Activated T-cell treated with anti-CD3 and anti-CD28 coated beads, Interleukin-2, amount 50 U/mL, for 72 hours (primary cell): ENCODE results near the gene XIAP. TPM values are rescaled to one million over a fixed set of nuclear protein-coding genes. Genes with fewer than 3 reads are reported as not detected.
"Not testable (repeated sequence)": the region's sequence is repeated elsewhere in the genome, so short reads cannot be mapped to it uniquely, and the experiment has no call there.

ENCODE experiments used
- ATAC-seq, 2 donors: fragments of 150-1000 bp; cut with Tn5 transposase; replicated peaks in 1 of 2; 2 replicates each; pipeline ENCODE4 v1.10.0; 2021; ENCODE audit warnings: moderate library complexity in 2 of 2, mild to moderate bottlenecking in 1 of 2
- DNase-seq, 2 donors: peaks; one replicate each; pipeline ENCODE4 v3.0.0; 2021 to 2022; ENCODE audit warnings: mixed read lengths in 1 of 2
- H3K27ac Mint-ChIP-seq: one replicate; pipeline ENCODE4 v1.8.0; 2022; ENCODE audit warnings: mild to moderate bottlenecking, moderate library complexity, mixed read lengths
- H3K27me3 Mint-ChIP-seq: one replicate; pipeline ENCODE4 v1.8.0; 2022; ENCODE audit warnings: low read depth, mixed read lengths
- H3K36me3 Mint-ChIP-seq, 2 donors: one replicate each; pipeline ENCODE4 v1.8.0; 2022; ENCODE audit warnings: mixed read lengths in 2 of 2, mild to moderate bottlenecking in 1 of 2; ENCODE audit not compliant: insufficient read depth in 2 of 2
- H3K4me1 Mint-ChIP-seq: one replicate; pipeline ENCODE4 v1.8.0; 2022; ENCODE audit warnings: low read depth, mixed read lengths
- H3K4me3 Mint-ChIP-seq, 2 donors: one replicate each; pipeline ENCODE4 v1.8.0; 2022; ENCODE audit warnings: mild to moderate bottlenecking in 2 of 2, mixed read lengths in 2 of 2, moderate library complexity in 2 of 2
- H3K9me3 Mint-ChIP-seq, 2 donors: one replicate each; pipeline ENCODE4 v1.8.0; 2022; ENCODE audit warnings: mixed read lengths in 2 of 2
- total RNA-seq, 2 donors: library from RNA; stranded (reverse); gene quantifications; one replicate each; pipeline ENCODE4 v1.2.3, GENCODE V29; 2022

XIAP gene
- 10 to 100 TPM; 35.1 to 41.4 TPM for total RNA-seq

DNA sequence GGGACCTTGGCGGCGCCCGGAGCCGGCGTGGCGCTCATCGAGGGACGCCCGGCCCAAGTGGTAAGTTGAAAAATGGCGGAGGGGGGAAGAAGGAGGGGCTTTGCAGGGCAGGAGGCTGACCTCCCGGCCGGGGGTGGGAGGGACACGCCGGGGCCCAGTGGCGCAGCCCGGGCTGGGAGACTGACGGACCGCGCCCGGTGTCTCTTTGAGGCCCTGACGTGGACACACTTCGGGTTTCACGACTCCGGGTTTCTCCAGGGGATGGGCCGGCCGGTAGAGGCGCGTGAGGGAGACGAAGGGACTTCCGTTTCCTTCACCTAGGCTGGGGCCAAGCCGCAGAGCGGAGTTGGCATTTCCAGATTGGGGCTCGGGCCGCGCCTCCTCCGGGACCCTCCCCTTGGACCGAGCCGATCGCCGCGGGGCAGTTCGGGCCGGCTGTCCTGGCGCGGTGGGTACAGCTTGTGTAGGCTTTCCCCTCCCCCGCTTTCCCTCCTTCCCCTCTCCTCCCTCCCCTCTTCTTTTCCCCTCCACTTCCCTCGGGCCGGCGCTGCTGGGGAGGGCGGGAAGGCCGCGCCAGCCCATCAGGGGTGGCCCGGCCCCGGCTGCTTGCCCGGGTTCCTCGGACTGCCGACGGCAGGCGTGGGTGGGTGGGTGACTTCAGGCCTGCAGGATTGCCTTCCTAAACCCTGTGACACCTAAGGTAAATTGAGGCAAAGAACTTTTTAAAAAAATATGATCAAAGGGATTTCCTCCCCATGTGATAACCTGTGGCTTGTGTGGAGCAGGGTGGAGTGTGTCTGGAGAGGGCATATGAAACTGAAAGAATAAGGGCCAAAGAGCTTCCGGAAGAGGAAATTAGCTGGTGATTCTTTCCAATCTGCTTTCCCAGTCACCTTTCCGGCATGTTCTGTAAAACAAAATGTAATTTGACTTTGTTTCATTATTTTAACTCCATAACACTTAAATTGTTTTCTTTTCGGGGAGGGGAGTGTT lies at the start of gene XIAP:
XIAP (plus strand) TSS at position 208 of the 993 bp plus-strand sequence. CDS start 25,610 bp downstream, outside the sequence.
- H3K36me3 Mint-ChIP-seq: peaks cover 4% of the 10 kb centered on the region in 2 donors
- DNase-seq (peak; percentile 80 to 82), ATAC-seq (peak; percentile 90 to 91)
- peak within 1 kb of the TSS; percentile 85 to 87 for H3K4me3 Mint-ChIP-seq
- H3K27me3 Mint-ChIP-seq: peaks cover 5% of the 10 kb centered on the region
- H3K27ac Mint-ChIP-seq: peak within 1 kb of the TSS; percentile 98
- peaks cover 24% of the 10 kb centered on the region for H3K4me1 Mint-ChIP-seq
- H3K9me3 Mint-ChIP-seq: no peaks in the 10 kb centered on the region

DNA sequence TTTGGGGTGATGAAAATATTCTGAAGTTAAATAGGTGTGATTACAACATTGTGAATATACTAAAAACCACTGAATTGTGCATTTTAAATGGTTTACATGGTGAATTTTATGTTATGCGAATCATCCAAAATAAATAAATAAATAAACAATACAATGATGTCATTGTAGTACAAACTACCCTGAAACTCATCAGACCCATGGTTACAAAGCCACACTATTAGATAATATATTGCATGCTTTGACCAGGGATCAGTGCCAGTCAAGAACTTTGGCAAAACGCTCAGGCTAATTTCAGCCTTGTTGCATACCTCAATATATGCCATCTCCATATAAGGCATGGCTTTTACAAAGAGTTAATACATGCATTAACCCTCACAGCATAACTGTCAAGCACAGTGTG lies 45.5 kb upstream of the XIAP start:
- Mint-ChIP-seq H3K9me3 (no peaks in the 10 kb centered on the region), H3K4me1 (no peaks in the 10 kb centered on the region)
- no peak for ATAC-seq

DNA sequence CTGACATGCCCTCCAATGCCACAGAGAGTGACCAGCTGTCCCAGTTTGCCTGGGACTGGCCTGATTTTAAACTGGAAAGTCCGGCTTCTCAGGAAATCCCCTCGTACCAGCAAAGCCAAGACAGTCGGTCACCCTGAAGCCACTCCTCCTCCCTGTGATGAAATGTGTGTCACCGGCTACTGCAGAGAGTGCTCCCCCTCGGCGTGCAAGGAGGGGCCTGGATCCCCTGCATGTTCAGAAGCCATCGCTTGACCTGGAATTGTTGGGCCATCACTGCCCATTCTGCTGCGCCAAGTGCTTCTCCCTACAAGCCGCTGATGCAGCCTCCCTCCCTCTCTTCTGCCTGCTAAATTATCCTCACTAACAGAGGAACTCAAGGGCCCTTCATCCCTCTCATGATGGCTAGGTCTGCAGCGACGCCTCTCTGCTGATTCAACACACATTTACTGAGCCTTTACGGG lies 44.9 kb upstream of the XIAP start:
- not testable (repeated sequence) for H3K27ac Mint-ChIP-seq, ATAC-seq, H3K4me1 Mint-ChIP-seq, H3K27me3 Mint-ChIP-seq, H3K9me3 Mint-ChIP-seq, H3K36me3 Mint-ChIP-seq, DNase-seq, H3K4me3 Mint-ChIP-seq

More for the DNA sequence above, 45.5 kb upstream of the XIAP start:
- Mint-ChIP-seq H3K27me3 (no peaks in the 10 kb centered on the region), H3K4me3 (no peak overlapping the region), H3K27ac (no peak overlapping the region), H3K36me3 (no peaks in the 10 kb centered on the region)
- no peak for DNase-seq

DNA sequence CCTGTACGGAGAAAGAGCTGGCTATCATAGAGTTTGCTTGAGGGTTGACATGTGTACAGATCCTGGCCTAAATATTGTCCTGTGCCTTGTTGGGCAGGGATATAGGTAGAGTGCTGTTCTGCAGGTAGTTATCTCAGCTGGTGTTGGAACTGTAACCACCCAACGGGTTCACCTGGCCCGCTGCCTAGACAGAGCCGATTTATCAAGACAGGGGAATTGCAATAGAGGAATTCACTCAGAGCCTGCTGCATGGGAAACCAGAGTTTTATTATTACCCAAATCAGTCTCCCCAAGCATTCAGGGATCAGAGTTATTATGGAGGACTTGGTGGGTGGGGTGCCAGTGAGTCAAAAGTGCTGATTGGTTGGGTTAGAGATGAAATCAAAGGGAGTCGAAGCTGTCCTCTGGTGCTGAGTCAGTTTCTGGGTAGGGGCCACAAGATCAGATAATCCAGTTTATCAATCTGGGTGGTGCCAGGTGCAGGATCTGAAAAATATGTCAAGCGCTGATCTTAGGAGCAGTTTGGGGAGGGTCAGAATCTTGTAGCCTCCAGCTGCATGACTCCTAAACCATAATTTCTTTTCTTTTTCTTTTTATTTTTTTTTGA lies 42.5 kb upstream of the XIAP start:
- Mint-ChIP-seq H3K27me3 (no peaks in the 10 kb centered on the region), H3K4me1 (no peaks in the 10 kb centered on the region), H3K9me3 (no peaks in the 10 kb centered on the region), H3K27ac (no peak overlapping the region), H3K36me3 (no peaks in the 10 kb centered on the region), H3K4me3 (no peak overlapping the region)
- no peak for ATAC-seq
- DNase-seq: no peak

DNA sequence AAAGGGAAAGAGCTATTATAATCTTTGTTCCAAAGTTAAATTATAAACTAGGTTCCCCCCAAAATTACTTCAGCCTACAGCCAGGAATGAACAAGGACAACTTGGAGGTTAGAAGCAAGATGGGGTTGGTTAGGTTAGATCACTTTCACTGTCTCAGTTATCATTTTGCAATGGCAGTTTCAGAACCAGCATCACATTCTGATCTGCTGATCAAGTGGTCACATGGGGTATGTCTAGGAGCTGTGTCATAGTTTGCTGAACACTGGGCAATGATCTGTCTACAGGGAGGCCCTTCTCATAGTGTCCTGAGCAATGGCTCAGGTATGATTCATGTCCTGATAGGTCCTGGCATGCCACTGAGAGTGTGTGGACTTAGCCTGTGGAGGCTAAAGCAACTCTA lies 41.6 kb upstream of the XIAP start:
- H3K27ac Mint-ChIP-seq: no peak overlapping the region
- H3K27me3 Mint-ChIP-seq: no peaks in the 10 kb centered on the region
- no peaks in the 10 kb centered on the region for H3K36me3 Mint-ChIP-seq
- no peaks in the 10 kb centered on the region for H3K9me3 Mint-ChIP-seq
- ATAC-seq (peak; percentile 65 to 78), DNase-seq (no peak)
- no peaks in the 10 kb centered on the region for H3K4me1 Mint-ChIP-seq
- no peak overlapping the region for H3K4me3 Mint-ChIP-seq

DNA sequence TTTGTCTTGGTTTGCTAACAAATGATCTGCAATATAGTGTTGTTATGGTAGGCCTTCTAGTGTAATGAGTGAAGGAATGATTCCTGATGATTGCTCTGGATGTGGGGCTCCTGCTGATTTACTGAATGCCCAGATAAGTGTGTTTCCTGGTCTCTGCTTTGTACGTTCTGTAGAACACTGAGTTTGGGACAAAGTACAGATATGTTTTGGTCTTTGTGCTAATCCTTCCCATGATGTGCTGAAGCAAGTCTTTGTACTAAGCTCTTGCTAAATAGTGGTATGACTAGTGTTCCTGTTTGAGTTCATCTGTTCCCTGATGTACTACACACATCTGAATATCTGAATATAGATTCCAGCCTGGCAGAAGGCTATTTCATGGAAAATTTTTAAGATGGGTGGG lies 36.9 kb upstream of the XIAP start:
- no peaks in the 10 kb centered on the region for H3K9me3 Mint-ChIP-seq
- H3K4me3 Mint-ChIP-seq: no peak overlapping the region
- H3K4me1 Mint-ChIP-seq: no peaks in the 10 kb centered on the region
- peaks cover 5% of the 10 kb centered on the region for H3K27me3 Mint-ChIP-seq
- no peak overlapping the region for H3K27ac Mint-ChIP-seq
- DNase-seq: no peak
- ATAC-seq: no peak
- H3K36me3 Mint-ChIP-seq: no peaks in the 10 kb centered on the region

- Mint-ChIP-seq H3K27me3 (peaks cover 31% of the 10 kb centered on the region), H3K36me3 (no peaks in the 10 kb centered on the region), H3K4me1 (no peaks in the 10 kb centered on the region), H3K4me3 (no peak overlapping the region), H3K27ac (no peak overlapping the region), H3K9me3 (no peaks in the 10 kb centered on the region)
- DNase-seq (peak in 1 of 2 donors; percentile 12), ATAC-seq (peak; percentile 57 to 68)
Observed at GRCh38 chrX:123830309-123830708, 29.5 kb upstream of the XIAP start.

DNA sequence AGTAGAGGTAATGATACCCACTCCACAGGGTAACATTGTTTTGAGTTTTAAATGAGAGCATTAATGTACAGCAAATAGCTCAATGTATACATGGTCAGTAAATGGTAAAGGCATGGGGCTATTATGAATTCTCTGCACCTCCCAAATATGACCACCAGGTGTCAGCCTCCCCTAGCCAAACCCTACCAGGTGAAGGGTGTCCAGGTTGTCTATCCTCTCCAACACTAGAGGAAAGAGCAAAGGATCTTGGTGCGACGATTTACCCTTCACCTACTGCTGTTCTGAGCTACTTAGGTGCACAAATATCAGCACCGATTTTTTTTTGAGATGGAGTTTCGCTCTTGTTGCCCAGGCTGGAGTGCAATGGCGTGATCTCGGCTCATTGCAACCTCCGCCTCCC lies 26.5 kb upstream of the XIAP start:
- ATAC-seq (peak; percentile 63 to 68), DNase-seq (peak; percentile 57 to 63)
- Mint-ChIP-seq H3K4me1 (peaks cover 10% of the 10 kb centered on the region), H3K27ac (no peak overlapping the region), H3K4me3 (no peak overlapping the region), H3K9me3 (no peaks in the 10 kb centered on the region), H3K27me3 (peaks cover 31% of the 10 kb centered on the region), H3K36me3 (no peaks in the 10 kb centered on the region)

GRCh38 chrX:123834116-123834515 lies 25.7 kb upstream of the XIAP start:
- Mint-ChIP-seq H3K4me3 (no peak overlapping the region), H3K36me3 (no peaks in the 10 kb centered on the region), H3K27me3 (peaks cover 31% of the 10 kb centered on the region), H3K9me3 (no peaks in the 10 kb centered on the region), H3K27ac (no peak overlapping the region), H3K4me1 (peaks cover 10% of the 10 kb centered on the region)
- no peak for ATAC-seq
- DNase-seq: no peak

DNA sequence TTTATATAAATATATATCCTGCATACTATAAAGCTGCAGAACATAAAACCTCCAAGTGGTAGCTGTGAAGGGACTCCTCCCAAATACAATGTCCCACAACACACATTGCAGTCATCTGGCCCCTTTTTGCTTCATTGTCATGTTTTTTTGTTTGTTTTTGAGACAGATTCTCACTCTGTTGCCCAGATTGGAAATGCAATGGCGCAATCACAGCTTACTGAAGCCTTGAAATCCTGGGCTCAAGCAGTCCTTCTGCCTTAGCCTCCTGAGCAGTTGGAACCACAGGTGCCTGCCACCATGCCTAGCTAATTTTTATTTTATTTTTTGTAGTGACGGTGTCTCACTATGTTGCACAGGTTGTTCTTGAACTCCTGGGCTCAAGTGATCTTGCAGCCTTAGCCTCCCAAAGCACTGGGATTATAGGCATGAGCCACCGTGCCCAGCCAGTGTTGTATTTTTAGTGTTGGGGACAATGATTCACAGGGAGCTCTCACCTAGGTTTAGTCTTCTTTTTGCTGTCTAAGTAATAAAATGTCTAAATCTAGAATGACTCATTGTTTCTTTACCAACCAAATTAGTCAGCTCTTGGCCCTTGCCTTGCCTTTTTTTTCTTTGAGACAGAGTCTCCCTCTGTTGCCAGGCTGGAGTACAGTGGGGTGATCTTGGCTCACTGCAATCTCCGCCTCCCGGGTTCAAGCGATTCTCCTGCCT lies 24.0 kb upstream of the XIAP start:
- peak; percentile 28 to 53 for DNase-seq
- ATAC-seq: peak; percentile 95 to 97
- no peaks in the 10 kb centered on the region for H3K36me3 Mint-ChIP-seq

DNA sequence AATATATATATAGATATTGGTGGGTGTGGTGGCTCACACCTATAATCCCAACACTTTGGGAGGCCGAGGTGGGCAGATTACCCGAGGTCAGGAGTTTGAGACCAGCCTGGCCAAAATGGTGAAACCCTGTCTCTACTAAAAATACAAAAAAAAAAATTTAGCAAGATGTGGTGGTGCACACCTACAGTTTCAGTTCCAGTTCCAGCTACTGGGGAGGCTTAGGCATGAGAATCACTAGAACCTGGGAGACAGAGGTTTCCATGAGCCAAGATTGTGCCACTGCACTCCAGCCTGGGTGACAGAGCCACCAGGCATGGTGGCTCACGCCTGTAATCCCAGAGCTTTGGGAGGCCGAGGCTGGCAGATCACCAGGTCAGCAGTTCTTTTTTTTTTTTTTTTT lies 14.7 kb upstream of the XIAP start:
- peaks cover 16% of the 10 kb centered on the region for H3K27me3 Mint-ChIP-seq
- H3K9me3 Mint-ChIP-seq: not testable (repeated sequence)

More for the DNA sequence above, 24.0 kb upstream of the XIAP start:
- Mint-ChIP-seq H3K9me3 (no peaks in the 10 kb centered on the region), H3K4me3 (no peak overlapping the region), H3K27me3 (peaks cover 31% of the 10 kb centered on the region), H3K27ac (no peak overlapping the region), H3K4me1 (peaks cover 10% of the 10 kb centered on the region)

GRCh38 chrX:123846577-123847038 lies 13.2 kb upstream of the XIAP start:
- Mint-ChIP-seq H3K27me3 (peaks cover 17% of the 10 kb centered on the region), H3K4me3 (no peak overlapping the region), H3K27ac (no peak overlapping the region), H3K9me3 (no peaks in the 10 kb centered on the region), H3K36me3 (no peaks in the 10 kb centered on the region), H3K4me1 (peaks cover 8% of the 10 kb centered on the region)
- DNase-seq (no peak), ATAC-seq (peak; percentile 55 to 60)

More for the DNA sequence above, 14.7 kb upstream of the XIAP start:
- H3K4me1 Mint-ChIP-seq, DNase-seq, ATAC-seq, H3K36me3 Mint-ChIP-seq, H3K4me3 Mint-ChIP-seq, H3K27ac Mint-ChIP-seq: not testable (repeated sequence)

- ATAC-seq (no peak), DNase-seq (no peak)
- Mint-ChIP-seq H3K4me1 (peaks cover 8% of the 10 kb centered on the region), H3K27ac (no peak overlapping the region), H3K9me3 (no peaks in the 10 kb centered on the region), H3K27me3 (peaks cover 17% of the 10 kb centered on the region), H3K4me3 (no peak overlapping the region), H3K36me3 (no peaks in the 10 kb centered on the region)
Observed at GRCh38 chrX:123847056-123847455, 12.8 kb upstream of the XIAP start.
